ENCODE measurements around the gene MYO5A.

The MYO5A gene

DNA sequence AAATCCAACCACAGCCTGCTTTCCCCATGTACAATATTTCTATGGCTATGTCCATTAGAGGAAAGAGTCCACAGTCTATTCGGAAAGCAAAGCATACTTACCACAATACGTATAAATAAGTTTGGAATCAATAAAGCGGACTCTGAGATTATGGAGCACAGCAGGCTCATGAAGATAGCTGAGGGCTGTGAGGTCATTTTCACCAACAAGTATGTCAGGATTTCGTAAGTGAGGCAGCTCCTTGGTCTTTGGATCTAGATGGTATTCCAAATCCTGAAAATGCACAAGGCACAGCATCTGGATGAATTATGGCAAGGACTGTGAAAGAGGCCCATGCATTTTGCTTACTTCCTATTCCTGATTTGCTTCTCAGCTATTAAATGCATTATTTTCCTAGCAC is 100.4 kb downstream of the MYO5A start:
- DNase-seq (ENCODE audit: insufficient read length, low spot score), result no peak
- FAIRE-seq, result no peak
- TF ChIP-seq, protein P1, sequence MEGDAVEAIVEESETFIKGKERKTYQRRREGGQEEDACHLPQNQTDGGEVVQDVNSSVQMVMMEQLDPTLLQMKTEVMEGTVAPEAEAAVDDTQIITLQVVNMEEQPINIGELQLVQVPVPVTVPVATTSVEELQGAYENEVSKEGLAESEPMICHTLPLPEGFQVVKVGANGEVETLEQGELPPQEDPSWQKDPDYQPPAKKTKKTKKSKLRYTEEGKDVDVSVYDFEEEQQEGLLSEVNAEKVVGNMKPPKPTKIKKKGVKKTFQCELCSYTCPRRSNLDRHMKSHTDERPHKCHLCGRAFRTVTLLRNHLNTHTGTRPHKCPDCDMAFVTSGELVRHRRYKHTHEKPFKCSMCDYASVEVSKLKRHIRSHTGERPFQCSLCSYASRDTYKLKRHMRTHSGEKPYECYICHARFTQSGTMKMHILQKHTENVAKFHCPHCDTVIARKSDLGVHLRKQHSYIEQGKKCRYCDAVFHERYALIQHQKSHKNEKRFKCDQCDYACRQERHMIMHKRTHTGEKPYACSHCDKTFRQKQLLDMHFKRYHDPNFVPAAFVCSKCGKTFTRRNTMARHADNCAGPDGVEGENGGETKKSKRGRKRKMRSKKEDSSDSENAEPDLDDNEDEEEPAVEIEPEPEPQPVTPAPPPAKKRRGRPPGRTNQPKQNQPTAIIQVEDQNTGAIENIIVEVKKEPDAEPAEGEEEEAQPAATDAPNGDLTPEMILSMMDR (IDR thresholded peaks at IDR 0.05; ENCODE audit: insufficient read depth, missing control alignments), result no peak

DNA sequence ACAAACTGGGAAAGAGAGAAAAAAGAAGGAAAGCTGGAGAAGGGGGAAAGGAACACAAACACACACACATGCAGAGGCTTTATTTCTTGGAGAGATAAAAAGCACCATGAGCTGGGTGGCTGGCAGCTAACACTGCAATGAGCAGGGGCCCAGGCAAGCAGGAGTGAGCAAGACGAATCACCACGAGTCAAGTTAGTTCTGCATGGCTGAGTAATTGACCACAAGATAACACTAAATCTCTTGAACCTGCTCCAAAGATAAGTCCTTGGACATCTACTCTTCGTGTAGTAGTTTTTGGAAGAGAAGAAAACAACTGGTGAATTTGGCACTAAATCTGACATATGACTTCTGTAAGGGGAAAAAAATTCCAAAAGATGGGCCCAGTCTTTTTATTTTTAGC is 100.9 kb downstream of the MYO5A start:
- DNase-seq (ENCODE audit: insufficient read length, low spot score) (no peak), FAIRE-seq (no peak)
- TF ChIP-seq, protein P1 (IDR thresholded peaks at IDR 0.05; ENCODE audit: insufficient read depth, missing control alignments), result no peak

DNA sequence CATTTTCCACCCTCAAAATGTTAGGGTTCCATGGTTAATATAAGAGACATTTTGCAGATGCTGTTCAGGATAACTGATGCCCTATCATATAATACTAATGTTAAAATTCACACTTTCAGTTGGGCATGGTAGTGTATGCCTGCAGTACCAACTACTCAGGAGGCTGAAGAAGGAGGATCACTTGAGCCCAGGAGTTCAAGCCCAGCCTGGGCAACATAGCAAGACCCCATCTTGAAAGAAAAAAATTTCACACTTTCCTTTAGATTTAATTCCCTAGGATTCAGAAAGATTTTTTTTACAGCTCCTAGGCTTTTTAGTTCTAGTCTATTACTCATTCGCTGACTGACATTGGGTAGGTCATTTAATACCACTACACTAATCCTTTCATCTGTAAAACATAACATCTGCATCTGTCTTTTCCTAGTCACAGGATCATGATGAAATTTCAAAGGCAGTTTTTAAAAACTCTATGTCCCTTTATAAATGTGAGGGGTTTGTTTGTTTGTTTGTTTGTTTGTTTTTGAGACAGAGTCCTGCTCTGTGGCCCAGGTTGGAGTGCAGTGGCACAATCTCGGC is 103.7 kb downstream of the MYO5A start:
- TF ChIP-seq, protein P1 (IDR thresholded peaks at IDR 0.05; ENCODE audit: insufficient read depth, missing control alignments), result no peak
- DNase-seq (ENCODE audit: insufficient read length, low spot score), result no peak
- FAIRE-seq, result no peak

DNA sequence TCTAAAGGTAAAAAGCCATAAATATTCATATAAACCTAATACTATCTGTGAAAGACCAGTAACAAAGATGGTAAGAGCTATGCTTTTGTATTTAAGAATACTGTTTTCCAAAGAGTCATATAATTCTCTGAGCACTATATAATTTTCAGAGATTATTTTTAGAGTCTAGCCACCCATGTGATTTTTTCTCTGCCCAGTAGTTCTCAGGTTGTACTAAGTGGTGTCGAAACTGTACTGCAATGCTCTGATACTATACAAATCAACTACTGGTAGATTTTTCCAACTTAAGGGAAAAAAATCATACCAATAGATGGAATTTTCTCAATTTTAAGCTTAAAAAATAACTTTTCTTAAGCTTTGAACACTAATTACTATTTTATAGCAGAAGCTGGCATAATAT is 104.8 kb downstream of the MYO5A start:
- TF ChIP-seq, protein P1 (IDR thresholded peaks at IDR 0.05; ENCODE audit: insufficient read depth, missing control alignments), result no peak
- FAIRE-seq (no peak), DNase-seq (ENCODE audit: insufficient read length, low spot score) (no peak)

DNA sequence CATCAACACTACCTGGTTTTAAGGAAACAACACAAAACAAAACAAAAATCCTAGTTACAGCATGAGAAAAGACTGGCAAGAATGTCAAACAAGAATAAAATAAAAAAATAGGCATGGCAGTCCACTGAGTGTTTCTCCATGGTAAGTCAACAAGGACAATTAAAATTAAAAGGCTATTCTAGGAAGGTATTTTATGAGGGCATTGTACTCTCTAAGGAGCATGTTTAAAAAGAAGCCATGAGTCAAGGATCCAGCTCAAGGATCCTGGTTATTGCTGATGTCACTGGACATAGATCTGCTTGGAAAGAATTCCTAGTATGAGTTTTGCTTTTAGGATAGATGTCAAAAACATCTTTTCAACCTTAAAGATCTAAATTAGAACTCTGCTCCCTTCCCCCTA is 106.7 kb downstream of the MYO5A start:
- no peak for DNase-seq (ENCODE audit: insufficient read length, low spot score)
- TF ChIP-seq, protein P1 (IDR thresholded peaks at IDR 0.05; ENCODE audit: insufficient read depth, missing control alignments), result no peak
- no peak for FAIRE-seq

DNA sequence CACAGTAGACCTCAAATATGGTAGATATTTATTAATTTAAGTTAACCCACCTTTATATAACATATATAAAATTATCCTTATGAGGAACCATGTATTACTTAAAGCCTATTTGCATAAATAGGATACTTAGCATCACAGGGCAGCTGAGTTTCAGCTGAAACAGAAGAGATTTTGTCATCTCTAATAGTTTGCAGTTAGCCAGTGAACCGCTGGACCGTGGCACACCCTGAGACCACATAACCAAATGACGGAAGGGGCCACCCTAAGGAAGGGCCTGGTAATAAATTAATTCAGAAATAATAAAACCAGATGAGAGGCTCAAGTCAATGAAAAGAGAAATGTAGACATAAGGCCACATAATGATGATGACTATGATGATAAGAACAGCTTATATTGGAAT is 107.7 kb downstream of the MYO5A start:
- FAIRE-seq, result no peak
- no peak for DNase-seq (ENCODE audit: insufficient read length, low spot score)
- TF ChIP-seq, protein P1 (IDR thresholded peaks at IDR 0.05; ENCODE audit: insufficient read depth, missing control alignments), result no peak

DNA sequence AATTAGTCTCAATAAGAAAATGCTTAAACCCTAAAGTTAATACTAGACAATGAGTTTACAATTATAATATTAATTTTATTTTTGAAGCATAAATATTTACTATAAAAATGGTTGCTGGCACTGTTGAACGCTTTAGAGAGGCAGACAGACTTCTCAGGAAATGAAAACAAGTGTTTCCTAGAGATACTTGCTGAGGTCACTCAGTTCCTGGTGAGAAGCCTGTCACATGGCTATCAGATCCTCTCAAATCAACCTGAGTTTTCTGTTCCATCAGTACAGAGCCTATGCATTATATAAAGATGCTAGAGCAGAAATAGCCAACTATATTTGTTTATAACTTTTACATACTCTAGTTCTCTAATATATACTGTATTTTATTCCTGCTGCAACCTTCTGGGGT is 109.2 kb downstream of the MYO5A start:
- TF ChIP-seq, protein P1 (IDR thresholded peaks at IDR 0.05; ENCODE audit: insufficient read depth, missing control alignments), result no peak
- no peak for FAIRE-seq
- no peak for DNase-seq (ENCODE audit: insufficient read length, low spot score)
